A204.1 (cell line): ENCODE data around the gene TMEM121B.
"Not testable (repeated sequence)": the region's sequence is repeated elsewhere in the genome, so short reads cannot be mapped to it uniquely, and the experiment has no call there.

ENCODE experiments used
- FAIRE-seq: peaks from 2 replicates; lab custom pipeline; 2012; peaks lifted over from hg19 to GRCh38; lab: Jason Lieb, UNC

The TMEM121B gene

GRCh38 chr22:17121233-17122195 lies at the start of gene TMEM121B:
TMEM121B (minus strand) TSS chr22:17121360; CDS start chr22:17121127, 233 bp downstream.
- no peak for FAIRE-seq

GRCh38 chr22:17167486-17167885 lies 46.3 kb upstream of the TMEM121B start:
- no peak for FAIRE-seq

GRCh38 chr22:17164392-17165024 lies 43.3 kb upstream of the TMEM121B start:
- no peak for FAIRE-seq

DNA sequence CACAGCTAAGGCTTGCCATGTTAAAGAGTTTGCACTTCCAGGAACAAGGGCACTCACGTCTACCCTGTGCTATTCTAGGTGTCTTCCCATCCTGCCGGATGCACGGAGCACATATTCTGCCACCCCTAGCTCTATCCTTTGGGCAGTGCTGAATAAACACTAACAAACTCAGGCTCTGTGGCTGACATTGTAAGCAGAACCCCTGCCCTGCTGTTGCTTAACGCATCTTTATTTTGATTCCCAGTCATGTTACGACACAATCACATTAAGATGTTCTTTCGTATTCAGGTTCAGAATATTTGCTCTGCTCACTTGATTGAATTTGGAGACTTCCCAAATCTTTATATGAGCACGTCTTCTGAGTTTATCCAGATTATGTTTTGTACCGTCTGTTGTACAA lies 41.6 kb upstream of the TMEM121B start:
- no peak for FAIRE-seq

DNA sequence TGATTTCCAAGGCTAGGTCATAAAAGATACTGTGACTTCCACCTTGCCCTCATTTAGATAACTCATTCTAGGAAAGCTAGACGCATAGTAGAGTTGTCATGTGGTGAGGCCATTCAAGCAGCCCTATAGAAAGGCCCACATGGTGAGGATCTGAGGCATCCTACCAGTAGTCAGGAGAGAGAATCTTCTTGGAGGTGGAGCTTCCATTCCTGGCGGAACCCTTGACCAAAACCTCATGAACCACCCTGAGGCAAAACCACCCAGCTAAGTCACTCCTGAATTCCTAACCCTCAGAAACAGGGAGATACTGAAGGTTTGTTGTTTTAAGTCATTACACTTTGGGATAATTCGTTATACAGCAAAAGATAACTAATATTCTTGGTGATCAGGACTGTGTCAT lies 40.8 kb upstream of the TMEM121B start:
- no peak for FAIRE-seq

DNA sequence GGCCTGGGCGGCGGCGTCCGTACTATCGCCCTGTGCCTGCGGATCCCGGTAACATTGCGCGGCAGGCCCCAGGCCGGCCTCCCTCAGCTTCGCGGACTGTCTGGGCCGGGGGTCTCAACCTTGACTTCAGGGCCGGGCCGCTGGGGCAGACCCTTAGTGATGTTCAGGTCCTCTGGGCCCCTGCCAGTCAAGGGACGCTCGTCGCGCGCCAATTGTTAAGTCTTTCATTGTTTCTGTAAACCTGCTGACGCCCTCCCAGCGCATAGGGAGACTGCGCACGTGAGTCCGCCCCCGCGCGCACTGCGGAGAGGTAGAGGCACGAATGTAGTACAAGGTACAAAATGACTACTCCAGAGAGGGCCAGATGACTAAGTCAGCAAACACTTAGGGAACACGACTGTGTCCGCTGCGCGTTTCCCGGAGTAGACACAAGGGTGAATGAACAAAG lies 38.4 kb upstream of the TMEM121B start:
- no peak for FAIRE-seq

DNA sequence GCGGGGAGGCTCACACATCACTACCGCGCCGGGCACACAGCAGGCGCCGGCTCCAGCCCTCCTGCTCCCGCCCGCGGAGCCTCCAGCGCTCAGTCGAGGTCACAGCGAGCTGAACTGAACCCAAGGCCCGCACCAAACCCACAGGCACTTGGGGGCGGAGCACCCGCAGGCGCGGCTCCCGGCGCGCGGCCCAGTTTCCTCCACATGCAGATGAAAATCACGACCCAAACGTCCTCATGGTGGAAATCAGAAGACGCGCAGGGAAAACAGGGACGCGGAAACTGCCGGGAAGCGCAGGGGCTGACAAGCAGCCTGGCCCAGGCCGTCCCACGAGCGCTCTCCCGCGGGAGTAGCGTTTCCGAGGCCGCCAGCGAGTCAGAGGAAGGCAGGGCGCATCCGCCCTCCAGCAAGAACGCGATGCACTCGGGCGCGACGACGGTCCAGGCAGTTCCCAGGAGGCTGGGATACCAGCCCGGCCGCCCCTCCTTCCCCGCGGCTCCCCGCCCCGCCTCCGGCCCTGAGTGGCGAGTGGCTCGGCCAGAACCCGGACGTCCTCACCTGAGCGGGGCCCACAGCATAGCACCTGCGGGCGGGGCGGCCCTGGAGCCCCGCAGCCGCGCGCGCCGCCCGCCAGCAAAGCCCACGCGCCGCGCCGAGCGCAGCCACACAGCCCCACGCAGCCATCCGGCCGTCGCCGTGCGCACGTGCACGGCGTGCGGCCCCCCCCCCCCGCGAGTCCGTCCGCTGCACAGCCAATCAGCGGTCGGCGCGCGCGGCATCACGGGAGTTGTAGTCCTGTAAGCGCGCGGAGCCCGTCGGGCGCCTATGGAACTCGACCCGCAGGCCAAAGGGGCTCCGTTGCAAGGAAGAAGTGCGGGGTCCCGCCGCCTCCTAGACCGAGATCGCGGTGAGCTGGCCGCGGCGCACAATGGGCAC lies 37.7 kb upstream of the TMEM121B start, which contains the start of gene HDHD5:
Gene HDHD5, minus strand, starts transcription at position 710 of the 936 bp plus-strand sequence. Its CDS starts 26 bp downstream, at position 684.
- FAIRE-seq, result no peak

DNA sequence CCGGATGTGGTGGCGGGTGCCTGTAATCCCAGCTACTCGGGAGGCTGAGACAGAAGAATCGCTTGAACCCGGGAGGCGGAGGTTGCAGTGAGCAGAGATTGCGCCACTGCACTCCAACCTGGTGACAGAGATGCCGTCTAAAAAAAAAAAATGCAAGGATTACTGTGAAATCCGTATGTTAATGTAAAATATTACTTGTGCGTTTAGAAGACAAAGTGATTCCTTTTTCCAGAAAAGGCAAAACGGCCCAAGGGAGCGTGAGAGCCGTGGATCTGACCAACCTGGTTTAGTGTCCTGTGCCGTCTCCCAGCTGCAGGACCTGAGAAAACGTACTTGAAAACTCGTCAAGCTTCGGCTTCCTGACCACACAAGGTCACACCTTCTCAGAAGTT lies 37.0 kb upstream of the TMEM121B start:
- FAIRE-seq, result no peak

DNA sequence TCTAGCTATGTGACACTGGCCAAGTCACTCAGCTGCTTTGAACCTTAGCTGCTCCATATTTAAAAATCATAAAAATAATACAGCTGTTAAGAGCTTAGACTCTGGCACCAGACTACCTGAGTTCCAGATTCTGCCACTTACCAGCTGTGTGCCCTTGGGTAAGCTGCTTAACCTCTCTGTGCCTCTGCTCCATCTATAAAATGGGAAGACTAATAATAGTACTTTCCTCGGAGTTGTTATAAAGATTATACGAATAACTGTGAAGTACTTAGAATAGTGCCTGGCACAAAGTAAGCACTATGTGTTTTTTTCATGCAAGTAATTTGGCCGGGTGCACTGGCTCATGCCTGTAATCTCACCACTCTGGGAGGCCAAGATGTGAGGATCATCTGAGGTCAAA lies 36.6 kb upstream of the TMEM121B start:
- no peak for FAIRE-seq

- FAIRE-seq, result no peak
These were observed 34.8 kb upstream of the TMEM121B start for GRCh38 chr22:17155941-17156340.

DNA sequence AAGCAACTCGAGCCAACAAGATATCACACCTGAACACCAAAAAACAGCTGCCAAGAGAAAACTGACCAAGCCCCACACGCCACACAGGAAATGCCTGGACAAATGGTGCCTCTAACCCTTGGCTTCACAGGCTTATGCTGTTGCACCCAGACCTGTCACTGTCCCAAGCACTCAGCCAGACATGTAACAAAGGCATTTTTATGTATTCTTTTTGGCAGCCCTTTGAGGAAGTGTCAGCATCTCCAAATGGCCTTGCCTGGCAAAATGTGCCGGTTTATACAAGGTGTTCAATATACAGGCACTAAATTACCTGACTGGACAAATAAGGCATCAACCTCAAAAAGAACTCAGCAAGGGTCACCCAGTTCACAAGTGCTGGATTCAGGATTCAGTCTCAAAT lies 31.8 kb upstream of the TMEM121B start:
- no peak for FAIRE-seq

DNA sequence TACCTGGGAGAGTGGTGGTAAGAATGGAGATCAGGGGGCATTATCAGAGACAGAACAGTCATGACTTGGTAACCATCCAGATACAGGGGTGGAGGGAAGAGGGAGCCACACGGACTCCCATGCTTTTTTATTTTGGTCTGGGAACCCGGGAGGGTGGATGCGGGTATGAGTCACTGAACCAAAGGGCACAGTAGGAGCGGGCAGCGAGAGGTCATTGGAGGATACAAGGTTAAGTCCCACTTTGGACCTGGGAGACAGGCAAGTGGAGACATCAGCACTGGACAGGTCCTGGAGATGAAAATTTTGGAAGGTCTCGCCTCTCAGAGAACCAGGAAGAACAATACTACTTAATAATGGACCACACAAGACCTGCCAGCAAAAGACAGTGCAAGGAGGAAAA lies 31.2 kb upstream of the TMEM121B start:
- FAIRE-seq, result no peak

- no peak for FAIRE-seq
These were observed 28.1 kb upstream of the TMEM121B start for GRCh38 chr22:17149076-17149815.

- not testable (repeated sequence) for FAIRE-seq
These were observed 26.3 kb upstream of the TMEM121B start for GRCh38 chr22:17147458-17147857.

GRCh38 chr22:17145021-17145680 lies 24.0 kb upstream of the TMEM121B start:
- FAIRE-seq, result no peak

- no peak for FAIRE-seq
These were observed 22.7 kb upstream of the TMEM121B start for GRCh38 chr22:17143826-17144225.

GRCh38 chr22:17143101-17143500 lies 21.9 kb upstream of the TMEM121B start:
- FAIRE-seq, result no peak

GRCh38 chr22:17140826-17141766 lies 19.9 kb upstream of the TMEM121B start:
- no peak for FAIRE-seq

DNA sequence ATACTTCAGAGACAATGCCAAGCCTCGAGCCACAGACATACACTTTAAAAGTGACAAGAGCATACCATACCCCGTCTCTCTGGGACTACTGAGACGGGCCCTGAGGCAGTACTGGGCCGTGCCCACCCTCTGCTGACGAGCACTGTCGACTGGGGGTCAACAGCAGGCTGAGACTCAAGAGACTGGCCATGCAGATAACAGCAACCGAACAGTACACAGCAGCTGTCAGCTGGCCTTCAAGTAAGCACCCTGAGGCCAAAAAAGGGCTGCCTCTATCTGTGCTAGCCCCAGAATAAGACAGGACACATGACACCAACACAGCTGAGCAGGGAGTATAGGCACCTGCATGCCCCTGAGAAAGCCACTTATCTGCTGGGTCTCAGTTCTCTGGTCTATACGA lies 18.9 kb upstream of the TMEM121B start:
- FAIRE-seq, result no peak

DNA sequence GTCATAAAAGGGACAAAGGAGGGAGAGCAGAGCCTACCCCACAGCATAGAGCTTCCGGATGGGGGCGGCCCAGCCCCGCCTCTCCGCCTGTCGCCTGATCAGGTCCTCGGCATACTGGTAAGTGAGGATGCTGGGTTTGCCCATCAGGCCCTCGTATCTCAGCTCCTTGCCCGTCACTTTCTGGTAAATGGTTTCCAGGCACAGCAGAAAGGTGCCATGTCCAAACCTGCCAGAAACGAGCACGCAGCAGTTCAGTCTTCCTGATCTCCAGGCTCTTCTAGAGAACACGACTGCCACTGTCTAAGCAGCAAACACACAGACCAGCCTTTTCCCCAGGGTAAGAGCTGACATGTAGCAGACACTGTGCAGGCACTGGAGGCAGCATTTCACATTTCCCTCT lies 17.4 kb upstream of the TMEM121B start:
- no peak for FAIRE-seq
